Bronchial epithelial cell (primary cell): Measurements from ENCODE around the gene LIG4. TPM values are rescaled to one million over a fixed set of nuclear protein-coding genes. Genes with fewer than 3 reads are reported as not detected.

Experiments
- DNase-seq: peaks from one replicate; pipeline ENCODE4 v3.0.0-alpha.2; 2010; ENCODE audit warnings: low read depth
- FAIRE-seq: peaks from 2 replicates; lab custom pipeline; 2011; peaks lifted over from hg19 to GRCh38; lab: Jason Lieb, UNC
- H3K27me3 ChIP-seq: 2 replicates; pipeline ENCODE4 v1.5.1; 2011; ENCODE audit warnings: low read length; ENCODE audit not compliant: control insufficient read depth, insufficient read depth
- H3K36me3 ChIP-seq: 2 replicates; pipeline ENCODE4 v1.5.1; 2011; ENCODE audit warnings: low read length; ENCODE audit not compliant: control insufficient read depth, insufficient read depth
- H3K4me3 ChIP-seq: 2 replicates; pipeline ENCODE4 v1.5.1; 2011; ENCODE audit warnings: mild to moderate bottlenecking, low read depth, low read length, control low read depth
- total RNA-seq: library from RNA; depleted of rRNA; stranded (reverse); fragments of >200 nt; gene quantifications from 2 replicates; pipeline ENCODE4 v1.2.1, GENCODE V29; 2014
- TF ChIP-seq, protein P1 (sequence below): IDR thresholded peaks from 2 replicates; pipeline ENCODE4 v1.5.1; 2011; ENCODE audit warnings: mild to moderate bottlenecking, moderate library complexity, low read length, control low read depth, inconsistent platforms; ENCODE audit not compliant: insufficient read depth, severe bottlenecking

LIG4 gene
- total RNA-seq, 1 donor from 2014 or later = 10.5 TPM

DNA sequence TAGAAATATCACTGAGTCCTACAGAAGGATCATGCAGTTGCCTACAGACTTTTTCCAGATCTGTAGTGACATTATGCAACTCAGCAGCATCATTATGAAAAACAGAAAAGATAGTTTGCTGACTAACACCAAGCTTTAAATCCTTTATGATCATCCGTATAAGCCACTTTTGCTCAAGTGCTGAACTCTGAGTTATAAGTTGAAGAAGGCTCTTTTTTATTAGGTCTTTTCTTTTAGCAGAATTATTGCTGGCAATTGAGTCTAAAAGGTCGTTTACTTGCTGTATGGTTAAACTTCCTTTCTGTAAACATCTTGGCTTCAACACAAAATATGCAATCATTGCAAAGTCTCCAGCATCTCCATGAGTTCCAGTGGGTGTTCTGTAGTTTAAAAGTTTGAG is 4.8 kb downstream of the LIG4 start:
- Histone ChIP-seq H3K36me3 (peaks cover 1% of the 10 kb centered on the region), H3K4me3 (no peak overlapping the region), H3K27me3 (no peaks in the 10 kb centered on the region)
- FAIRE-seq (no peak), DNase-seq (no peak)
- TF ChIP-seq, protein P1, sequence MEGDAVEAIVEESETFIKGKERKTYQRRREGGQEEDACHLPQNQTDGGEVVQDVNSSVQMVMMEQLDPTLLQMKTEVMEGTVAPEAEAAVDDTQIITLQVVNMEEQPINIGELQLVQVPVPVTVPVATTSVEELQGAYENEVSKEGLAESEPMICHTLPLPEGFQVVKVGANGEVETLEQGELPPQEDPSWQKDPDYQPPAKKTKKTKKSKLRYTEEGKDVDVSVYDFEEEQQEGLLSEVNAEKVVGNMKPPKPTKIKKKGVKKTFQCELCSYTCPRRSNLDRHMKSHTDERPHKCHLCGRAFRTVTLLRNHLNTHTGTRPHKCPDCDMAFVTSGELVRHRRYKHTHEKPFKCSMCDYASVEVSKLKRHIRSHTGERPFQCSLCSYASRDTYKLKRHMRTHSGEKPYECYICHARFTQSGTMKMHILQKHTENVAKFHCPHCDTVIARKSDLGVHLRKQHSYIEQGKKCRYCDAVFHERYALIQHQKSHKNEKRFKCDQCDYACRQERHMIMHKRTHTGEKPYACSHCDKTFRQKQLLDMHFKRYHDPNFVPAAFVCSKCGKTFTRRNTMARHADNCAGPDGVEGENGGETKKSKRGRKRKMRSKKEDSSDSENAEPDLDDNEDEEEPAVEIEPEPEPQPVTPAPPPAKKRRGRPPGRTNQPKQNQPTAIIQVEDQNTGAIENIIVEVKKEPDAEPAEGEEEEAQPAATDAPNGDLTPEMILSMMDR = no peak

DNA sequence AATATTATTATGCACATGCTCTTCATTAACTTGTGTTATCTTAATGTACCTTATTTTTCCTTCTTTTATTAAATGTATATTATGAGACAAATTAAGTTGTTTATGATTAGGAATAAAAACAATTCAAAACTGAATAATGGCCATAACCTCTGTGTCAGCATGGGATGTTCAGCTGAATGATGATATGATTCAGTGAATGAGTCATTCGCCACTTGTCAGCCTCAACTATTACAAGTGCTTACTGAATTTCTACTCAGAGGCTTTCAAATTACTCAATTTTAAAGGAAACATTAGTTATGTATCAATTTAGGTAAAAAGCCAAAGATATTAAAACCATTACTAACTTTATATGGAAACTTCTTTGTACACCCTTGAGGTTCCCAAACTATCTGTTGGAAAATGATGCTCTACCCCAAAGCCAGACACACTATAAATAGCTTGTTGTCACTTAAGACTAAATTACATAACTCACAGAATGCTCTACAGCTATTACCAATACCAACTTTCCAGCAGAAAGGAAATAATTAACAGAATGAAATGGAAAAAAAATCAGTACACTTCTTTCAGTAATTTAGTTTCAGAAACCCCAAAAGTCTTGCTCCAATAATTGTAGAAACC is 14.4 kb downstream of the LIG4 start:
- no peaks in the 10 kb centered on the region for H3K36me3 ChIP-seq
- no peaks in the 10 kb centered on the region for H3K27me3 ChIP-seq
- TF ChIP-seq, protein P1 = no peak
- no peak overlapping the region for H3K4me3 ChIP-seq
- DNase-seq (peak; percentile 82), FAIRE-seq (no peak)

DNA sequence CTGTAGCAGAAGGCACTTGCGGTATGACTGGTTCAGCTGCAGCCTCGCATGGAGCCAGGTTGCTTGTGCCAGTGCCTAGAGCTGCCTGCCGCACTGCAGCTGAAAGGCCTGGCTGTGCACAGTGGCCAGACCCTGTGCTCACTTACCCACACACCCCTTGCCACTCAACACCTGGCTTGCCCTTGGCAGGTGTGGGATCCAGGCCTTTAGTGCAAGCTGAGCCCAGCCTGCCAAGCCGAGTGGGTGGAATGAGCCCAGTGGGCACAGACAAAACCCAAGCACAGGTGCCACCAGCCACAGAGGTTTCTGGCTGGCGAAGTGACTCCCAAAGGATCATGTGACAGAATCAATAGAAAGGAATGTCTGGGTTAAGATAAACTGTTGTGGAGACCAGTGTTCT is 19.5 kb downstream of the LIG4 start:
- no peaks in the 10 kb centered on the region for H3K27me3 ChIP-seq
- no peak for DNase-seq
- no peak overlapping the region for H3K4me3 ChIP-seq
- H3K36me3 ChIP-seq = no peaks in the 10 kb centered on the region
- TF ChIP-seq, protein P1 = no peak
- no peak for FAIRE-seq

DNA sequence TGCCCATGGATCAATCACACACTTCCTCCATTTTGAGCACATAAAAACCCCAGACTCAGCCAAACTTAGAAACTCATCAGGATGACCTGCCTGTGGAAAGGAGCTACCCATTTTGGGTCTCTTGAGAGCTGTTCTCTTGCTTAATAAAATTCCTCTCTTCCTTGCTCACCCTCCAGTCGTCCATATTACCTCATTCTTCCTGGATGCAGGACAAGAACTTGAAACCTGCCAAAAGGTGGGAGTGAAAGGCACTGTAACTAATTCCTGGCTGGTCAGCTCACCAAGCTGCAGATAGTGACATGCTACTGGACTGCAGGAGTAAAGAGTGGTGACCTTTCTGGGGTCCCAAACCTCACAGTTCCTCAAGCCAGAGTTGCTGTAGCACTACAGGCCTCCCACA is 20.2 kb downstream of the LIG4 start:
- Histone ChIP-seq H3K4me3 (no peak overlapping the region), H3K27me3 (no peaks in the 10 kb centered on the region), H3K36me3 (no peaks in the 10 kb centered on the region)
- TF ChIP-seq, protein P1 = no peak
- DNase-seq (peak; percentile 72), FAIRE-seq (peak; percentile 90)

DNA sequence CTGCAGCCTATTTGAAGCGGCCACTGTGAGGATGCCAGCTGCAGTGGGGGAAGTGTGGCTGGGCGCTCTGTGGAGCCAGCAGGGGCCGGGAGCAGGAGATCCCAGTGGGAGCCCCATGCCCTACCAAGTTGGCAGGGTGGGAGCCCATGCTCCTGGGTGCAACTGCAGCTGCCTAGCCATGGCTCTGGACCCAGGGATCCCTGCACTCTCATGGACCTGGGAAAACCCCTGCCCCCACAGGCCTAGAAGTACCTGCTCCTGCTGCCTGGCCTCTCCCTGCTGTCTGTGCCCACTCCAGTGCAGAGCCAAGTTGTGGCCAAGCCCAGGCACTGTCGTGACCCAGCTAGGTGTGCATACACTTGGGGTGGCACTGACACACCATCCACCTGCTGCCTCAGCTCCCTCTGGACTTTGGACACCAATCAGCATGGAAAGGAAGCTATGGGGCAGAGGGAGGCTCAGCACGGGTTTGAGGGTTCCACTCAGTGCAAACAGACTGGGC is 20.9 kb downstream of the LIG4 start:
- FAIRE-seq = peak; percentile 13
- TF ChIP-seq, protein P1 = no peak

DNA sequence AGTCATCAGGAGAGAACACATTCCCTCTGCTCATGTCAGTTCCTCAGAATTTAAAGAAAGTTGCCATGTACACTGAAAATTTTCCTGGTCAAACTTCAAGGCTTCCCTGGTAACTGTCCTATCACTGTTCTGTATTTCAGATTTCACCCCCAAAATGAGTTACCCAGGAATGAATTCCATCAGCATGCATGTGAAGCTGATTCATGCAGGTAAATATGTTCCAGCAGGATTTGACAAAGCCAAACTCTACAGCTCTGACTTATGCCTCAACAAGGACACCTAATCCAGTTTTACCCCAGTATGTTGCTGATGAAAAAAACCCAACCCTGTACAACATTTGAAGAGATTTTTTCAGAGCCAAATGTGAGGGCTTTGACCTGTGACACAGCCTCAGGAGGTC is 21.5 kb downstream of the LIG4 start:
- no peak overlapping the region for H3K4me3 ChIP-seq
- H3K36me3 ChIP-seq = no peaks in the 10 kb centered on the region
- TF ChIP-seq, protein P1 = no peak
- DNase-seq = peak; percentile 90
- FAIRE-seq = no peak
- no peaks in the 10 kb centered on the region for H3K27me3 ChIP-seq

More for the DNA sequence above, 20.9 kb downstream of the LIG4 start:
- H3K4me3 ChIP-seq = no peak overlapping the region
- H3K27me3 ChIP-seq = no peaks in the 10 kb centered on the region
- H3K36me3 ChIP-seq = no peaks in the 10 kb centered on the region
- DNase-seq = no peak
